Bronchial epithelial cell (primary cell): Measurements from ENCODE around the gene TOM1L1. TPM values are rescaled to one million over a fixed set of nuclear protein-coding genes. Genes with fewer than 3 reads are reported as not detected.

ENCODE experiments used
- DNase-seq: peaks from one replicate; pipeline ENCODE4 v3.0.0-alpha.2; 2010; ENCODE audit warnings: low read depth
- FAIRE-seq: peaks from 2 replicates; lab custom pipeline; 2011; peaks lifted over from hg19 to GRCh38; lab: Jason Lieb, UNC
- H3K27me3 ChIP-seq: 2 replicates; pipeline ENCODE4 v1.5.1; 2011; ENCODE audit warnings: low read length; ENCODE audit not compliant: control insufficient read depth, insufficient read depth
- H3K36me3 ChIP-seq: 2 replicates; pipeline ENCODE4 v1.5.1; 2011; ENCODE audit warnings: low read length; ENCODE audit not compliant: control insufficient read depth, insufficient read depth
- H3K4me3 ChIP-seq: 2 replicates; pipeline ENCODE4 v1.5.1; 2011; ENCODE audit warnings: mild to moderate bottlenecking, low read depth, low read length, control low read depth
- CTCF ChIP-seq: IDR thresholded peaks from 2 replicates; pipeline ENCODE4 v1.5.1; 2011; ENCODE audit warnings: mild to moderate bottlenecking, moderate library complexity, low read length, control low read depth, inconsistent platforms; ENCODE audit not compliant: insufficient read depth, severe bottlenecking
- total RNA-seq: library from RNA; depleted of rRNA; stranded (reverse); fragments of >200 nt; gene quantifications from 2 replicates; pipeline ENCODE4 v1.2.1, GENCODE V29; 2014

The TOM1L1 gene
- total RNA-seq, 1 donor from 2014 or later: 60.3 TPM

DNA sequence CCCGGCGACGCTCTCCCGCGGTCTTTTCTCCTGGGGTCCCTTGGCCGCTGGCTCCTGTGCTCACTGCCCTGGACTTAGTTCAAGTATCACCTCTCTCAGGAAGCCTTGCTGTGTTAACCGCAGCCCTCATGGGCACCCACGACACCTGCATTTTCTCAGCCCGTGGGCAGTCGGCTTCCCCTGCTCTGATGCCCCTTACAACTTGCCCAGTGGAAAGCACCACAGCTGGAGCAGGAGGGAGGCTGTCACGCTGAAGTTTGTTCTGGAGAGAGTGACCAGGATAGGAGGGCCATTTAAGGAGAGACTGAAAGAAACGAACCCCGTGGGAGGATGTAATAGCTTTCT, 68.3 kb downstream of the TOM1L1 start:
- TF ChIP-seq CTCF: no peak
- peak; percentile 30 for DNase-seq
- no peaks in the 10 kb centered on the region for H3K36me3 ChIP-seq
- H3K27me3 ChIP-seq: no peaks in the 10 kb centered on the region
- peak overlapping the region; percentile 66 for H3K4me3 ChIP-seq
- no peak for FAIRE-seq

DNA sequence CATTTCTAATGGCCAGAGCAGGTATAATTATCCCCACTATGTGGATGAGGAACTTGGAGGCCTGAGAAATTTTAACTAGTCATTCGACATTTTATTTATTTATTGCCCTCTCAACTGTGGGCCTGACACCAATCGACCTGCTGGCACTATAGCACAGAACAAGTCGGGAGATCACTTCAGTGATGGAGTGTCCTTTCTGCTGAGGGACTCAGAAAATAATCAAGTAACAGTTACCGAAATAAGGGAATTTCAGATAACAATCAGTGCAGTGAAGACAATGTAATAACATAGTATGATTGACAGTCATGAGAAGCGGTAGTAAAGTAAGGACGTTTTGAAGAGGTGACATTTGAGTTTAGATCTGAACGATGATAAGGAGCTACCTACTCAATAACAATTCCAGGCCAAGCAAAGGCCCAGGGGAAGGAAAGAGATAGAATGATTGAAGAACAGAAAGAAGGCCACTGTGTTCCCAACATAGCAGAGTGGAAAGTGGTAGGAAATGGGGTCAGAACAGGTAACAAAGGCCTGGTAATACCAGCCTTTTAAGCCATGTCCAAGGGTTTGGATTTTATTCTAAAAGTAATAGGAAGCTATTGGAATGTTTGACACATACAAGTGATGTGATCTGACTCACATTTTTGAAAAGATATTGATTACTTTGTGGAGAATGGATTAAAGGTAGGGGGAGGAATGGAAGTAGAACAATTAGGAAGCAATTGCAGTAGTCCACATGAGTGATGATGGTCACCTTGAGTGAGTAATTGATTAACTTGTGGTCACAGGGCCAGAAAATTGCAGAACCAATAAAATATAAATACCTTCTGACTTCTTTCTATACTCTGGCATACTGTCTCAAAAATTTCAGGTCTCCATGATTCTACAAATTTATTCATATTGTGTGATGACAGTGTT, 69.3 kb downstream of the TOM1L1 start:
- FAIRE-seq (no peak), DNase-seq (no peak)
- Histone ChIP-seq H3K4me3 (peak overlapping the region; percentile 66), H3K36me3 (no peaks in the 10 kb centered on the region), H3K27me3 (no peaks in the 10 kb centered on the region)
- no peak for TF ChIP-seq CTCF

DNA sequence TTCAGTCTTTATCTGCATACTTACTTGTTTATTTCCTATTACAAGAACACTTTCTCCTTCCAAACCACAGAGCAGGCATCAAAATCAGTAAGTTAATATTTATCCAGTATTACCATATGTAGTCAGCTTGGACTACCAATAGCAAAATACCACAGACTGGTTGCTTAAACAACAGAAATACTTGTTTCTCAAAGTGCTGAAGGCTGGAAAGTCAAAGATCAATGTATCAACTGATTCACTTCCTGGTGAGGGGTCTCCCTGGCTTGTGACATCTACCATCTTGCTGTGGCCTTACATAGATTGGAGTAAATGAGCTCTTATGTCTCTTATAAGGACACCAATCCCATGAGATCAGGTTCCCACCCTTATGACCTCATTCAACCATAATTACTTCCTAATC, 70.5 kb downstream of the TOM1L1 start:
- H3K4me3 ChIP-seq: no peak overlapping the region
- no peak for FAIRE-seq
- H3K36me3 ChIP-seq: no peaks in the 10 kb centered on the region
- no peak for DNase-seq
- H3K27me3 ChIP-seq: no peaks in the 10 kb centered on the region
- TF ChIP-seq CTCF: no peak

GRCh38 chr17:54971901-54972300, 71.2 kb downstream of the TOM1L1 start:
- DNase-seq: no peak
- TF ChIP-seq CTCF: no peak
- FAIRE-seq: no peak

GRCh38 chr17:54972406-54973138, 71.9 kb downstream of the TOM1L1 start:
- no peak for DNase-seq
- FAIRE-seq: no peak
- no peaks in the 10 kb centered on the region for H3K27me3 ChIP-seq
- TF ChIP-seq CTCF: no peak
- H3K4me3 ChIP-seq: no peak overlapping the region
- H3K36me3 ChIP-seq: no peaks in the 10 kb centered on the region

More at GRCh38 chr17:54971901-54972300, 71.2 kb downstream of the TOM1L1 start:
- no peaks in the 10 kb centered on the region for H3K27me3 ChIP-seq
- no peak overlapping the region for H3K4me3 ChIP-seq
- no peaks in the 10 kb centered on the region for H3K36me3 ChIP-seq
